ENCODE data around the gene SKA1. TPM values are rescaled to one million over a fixed set of nuclear protein-coding genes. Genes with fewer than 3 reads are reported as not detected.
A peak's percentile ranks its signal among the peaks of the same experiment; 100 is the strongest.
"Not testable (repeated sequence)": the region's sequence is repeated elsewhere in the genome, so short reads cannot be mapped to it uniquely, and the experiment has no call there.

SKA1 gene
- total RNA-seq, 1 donor: 0.73 TPM

DNA sequence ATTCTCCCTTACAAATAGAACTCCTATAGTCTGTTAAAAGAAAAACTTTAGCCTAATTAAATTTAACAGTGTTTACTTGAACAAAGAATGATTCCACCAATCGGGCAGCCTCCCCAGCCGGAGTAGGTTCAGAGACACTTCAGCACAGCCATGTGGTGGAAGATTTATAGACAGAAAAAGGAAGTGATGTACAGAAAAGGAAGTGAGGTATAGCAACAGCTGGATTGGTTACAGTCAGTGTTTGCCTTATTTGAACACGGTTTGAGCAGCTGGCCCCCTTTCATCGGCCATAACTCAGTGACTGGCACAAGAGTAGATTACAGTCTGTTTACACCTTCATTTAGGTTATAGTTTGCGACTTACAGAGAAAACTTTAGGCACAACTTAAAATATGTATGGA lies 2.1 kb upstream of the SKA1 start:
- H3K4me3 ChIP-seq (ENCODE audit: low read length): no peak overlapping the region
- H3K9me3 ChIP-seq (ENCODE audit: low read depth, low read length): peaks cover 16% of the 10 kb centered on the region
- peaks cover 14% of the 10 kb centered on the region for H3K4me1 ChIP-seq (ENCODE audit: insufficient read depth, low read length)
- peaks cover 10% of the 10 kb centered on the region for H3K27me3 ChIP-seq (ENCODE audit: insufficient read depth, low read length)

DNA sequence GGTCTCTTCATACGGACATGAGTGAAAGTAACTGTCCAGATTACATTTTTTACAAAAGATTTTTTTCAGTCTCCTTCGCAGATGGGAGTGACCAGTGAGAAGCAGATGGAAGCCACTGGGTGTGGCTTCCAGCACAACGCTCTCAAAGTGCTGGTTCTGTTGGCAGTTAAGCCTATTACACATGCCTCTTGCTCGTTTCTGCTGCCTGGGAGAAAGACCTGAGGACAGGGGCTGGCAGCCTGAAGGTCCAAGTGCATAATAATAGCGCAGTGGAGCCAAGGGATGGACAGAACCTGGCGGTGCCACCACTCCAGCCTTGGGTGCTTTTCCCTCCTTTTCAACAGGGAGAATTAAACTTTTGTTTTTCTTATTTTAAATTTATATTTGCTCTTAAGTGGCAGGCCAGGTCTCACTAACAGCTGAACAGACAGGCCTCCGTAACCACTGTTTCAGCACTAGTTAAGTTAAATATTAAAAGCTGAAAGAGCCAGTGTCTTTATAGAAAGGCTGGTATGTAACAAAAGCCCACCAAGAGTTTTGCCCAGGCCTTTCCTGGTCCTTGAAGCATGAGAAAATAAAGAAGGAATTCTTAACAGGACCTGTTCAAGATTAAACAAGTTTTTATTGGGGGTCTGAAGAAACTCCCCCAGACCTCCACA lies 1.2 kb upstream of the SKA1 start:
- Histone ChIP-seq H3K4me3 (ENCODE audit: low read length) (no peak overlapping the region), H3K4me1 (ENCODE audit: insufficient read depth, low read length) (peaks cover 14% of the 10 kb centered on the region), H3K27me3 (ENCODE audit: insufficient read depth, low read length) (peaks cover 10% of the 10 kb centered on the region), H3K9me3 (ENCODE audit: low read depth, low read length) (peaks cover 16% of the 10 kb centered on the region)

DNA sequence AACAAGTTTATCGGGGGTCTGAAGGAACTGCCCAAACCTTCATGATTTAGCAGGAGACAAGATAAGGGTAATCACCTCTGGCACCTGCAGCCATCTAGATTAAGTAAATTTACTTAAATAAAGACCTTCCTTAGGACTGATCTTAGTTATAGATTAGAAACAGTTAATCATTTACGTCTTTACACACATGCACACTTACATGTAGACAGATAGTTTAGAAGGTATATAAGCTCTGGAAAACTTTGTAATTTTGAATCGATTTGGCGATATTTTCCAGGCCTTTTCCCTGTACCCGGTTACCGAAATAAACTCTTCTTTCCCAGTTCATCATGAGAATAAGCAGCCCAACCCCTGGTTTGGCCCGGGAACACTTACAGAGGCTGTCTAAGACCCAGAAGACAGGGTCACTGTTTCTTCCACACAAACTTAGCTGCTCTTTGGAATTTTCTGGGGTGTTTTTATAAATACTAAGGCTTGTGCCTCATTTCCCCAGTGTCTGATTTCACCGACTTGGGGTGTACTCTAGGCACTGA lies 560 bp upstream of the SKA1 start:
- peak overlapping the region; percentile 53 for H3K4me3 ChIP-seq (ENCODE audit: low read length)

DNA sequence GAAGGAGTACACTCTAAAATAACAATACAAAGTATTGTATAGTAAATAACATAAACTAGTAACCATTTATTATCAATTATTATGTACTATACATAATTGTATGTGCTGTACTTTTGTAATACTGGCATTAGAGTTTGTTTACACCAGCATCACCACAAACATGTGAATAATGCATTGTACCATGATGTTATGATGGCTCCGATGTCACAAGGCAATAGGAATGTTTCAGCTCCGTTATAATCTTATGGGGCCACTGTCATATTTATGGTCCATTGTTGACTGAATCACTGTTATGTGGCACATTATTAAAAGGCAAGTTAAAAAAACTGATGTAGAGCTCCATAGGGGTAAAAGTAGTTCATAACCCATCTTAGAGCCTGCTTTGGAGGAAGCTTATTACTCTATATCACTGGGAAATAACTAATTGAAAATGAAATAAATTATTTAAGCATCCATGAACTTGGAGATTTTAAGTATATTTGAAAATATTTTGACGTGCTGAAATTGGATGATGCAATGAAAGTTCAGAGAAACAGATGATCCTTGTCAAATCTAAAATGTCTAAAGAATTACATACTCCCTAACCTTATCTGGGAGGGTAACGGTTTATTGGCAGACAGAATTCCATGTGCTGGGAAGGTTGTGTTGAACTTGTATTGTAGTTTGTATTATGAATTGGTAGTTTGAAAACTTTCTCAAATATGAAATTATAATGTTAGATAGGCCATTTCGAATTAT lies 2.4 kb downstream of the SKA1 start:
- Histone ChIP-seq H3K4me3 (ENCODE audit: low read length) (no peak overlapping the region), H3K9me3 (ENCODE audit: low read depth, low read length) (no peaks in the 10 kb centered on the region), H3K27me3 (ENCODE audit: insufficient read depth, low read length) (no peaks in the 10 kb centered on the region), H3K4me1 (ENCODE audit: insufficient read depth, low read length) (peaks cover 14% of the 10 kb centered on the region)

More for the DNA sequence above, 560 bp upstream of the SKA1 start:
- H3K27me3 ChIP-seq (ENCODE audit: insufficient read depth, low read length): peaks cover 10% of the 10 kb centered on the region
- peaks cover 12% of the 10 kb centered on the region for H3K9me3 ChIP-seq (ENCODE audit: low read depth, low read length)
- H3K4me1 ChIP-seq (ENCODE audit: insufficient read depth, low read length): peaks cover 14% of the 10 kb centered on the region

DNA sequence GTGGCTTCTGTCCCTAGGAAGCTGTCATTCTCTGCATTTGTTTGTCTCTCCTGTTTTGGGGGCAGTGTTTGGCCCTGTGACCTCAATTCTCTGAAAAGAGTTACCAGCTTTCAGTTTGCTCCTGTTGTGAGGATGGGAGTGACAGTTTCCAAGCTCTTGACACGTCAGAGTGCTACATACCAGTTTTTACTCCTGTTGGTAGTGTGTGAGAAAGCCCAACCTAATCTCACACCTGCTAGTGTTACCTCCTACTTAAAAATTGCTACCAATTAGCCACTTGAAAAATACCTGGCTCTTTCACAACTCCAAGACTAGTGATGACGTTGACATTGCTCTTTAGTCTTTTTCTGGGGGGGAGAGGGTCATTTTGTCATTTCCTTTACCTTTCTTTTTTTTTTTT lies 14.1 kb downstream of the SKA1 start:
- no peaks in the 10 kb centered on the region for H3K9me3 ChIP-seq (ENCODE audit: low read depth, low read length)
- no peaks in the 10 kb centered on the region for H3K4me1 ChIP-seq (ENCODE audit: insufficient read depth, low read length)
- H3K27me3 ChIP-seq (ENCODE audit: insufficient read depth, low read length): no peaks in the 10 kb centered on the region
- H3K4me3 ChIP-seq (ENCODE audit: low read length): no peak overlapping the region

DNA sequence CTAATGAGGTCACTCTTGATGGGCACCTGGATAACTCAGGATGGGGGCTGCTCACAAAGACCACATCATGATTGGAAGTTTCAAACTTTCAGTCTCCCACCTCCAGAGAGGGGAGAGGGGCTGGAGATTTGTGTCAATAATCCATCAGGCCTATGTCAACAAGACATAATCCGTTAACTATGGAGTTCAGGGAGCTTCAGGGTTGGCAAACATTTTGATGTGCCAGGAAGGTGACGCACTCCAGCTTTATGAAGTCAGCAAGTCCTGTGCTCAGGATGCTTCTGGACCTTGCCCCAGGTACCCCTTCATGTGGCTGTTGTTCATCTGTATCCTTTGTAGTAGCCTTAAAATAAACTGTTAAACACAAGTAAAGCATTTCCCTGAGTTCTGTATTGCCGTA lies 19.0 kb downstream of the SKA1 start:
- Histone ChIP-seq H3K9me3 (ENCODE audit: low read depth, low read length) (no peaks in the 10 kb centered on the region), H3K27me3 (ENCODE audit: insufficient read depth, low read length) (peaks cover 4% of the 10 kb centered on the region), H3K4me3 (ENCODE audit: low read length) (no peak overlapping the region), H3K4me1 (ENCODE audit: insufficient read depth, low read length) (no peaks in the 10 kb centered on the region)

DNA sequence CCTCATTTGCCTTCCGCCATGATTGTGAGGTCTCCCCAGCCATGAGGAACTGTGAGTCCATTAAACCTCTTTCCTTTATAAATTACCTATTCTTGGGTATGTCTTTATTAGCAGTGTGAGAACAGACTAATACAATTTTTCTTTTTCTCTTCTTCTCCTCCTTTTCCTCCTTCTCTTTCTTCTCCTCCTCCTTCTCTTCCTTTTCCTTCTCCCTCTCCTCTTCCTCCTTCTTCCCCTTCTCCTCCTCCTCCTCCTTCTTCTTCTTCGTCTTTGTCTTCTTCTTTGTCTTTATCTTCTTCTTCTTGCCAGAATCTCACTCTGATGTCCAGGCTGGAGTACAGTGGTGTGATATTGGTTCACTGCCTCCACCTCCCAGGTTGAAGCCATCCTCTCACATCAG lies 20.2 kb downstream of the SKA1 start:
- no peaks in the 10 kb centered on the region for H3K4me1 ChIP-seq (ENCODE audit: insufficient read depth, low read length)
- H3K9me3 ChIP-seq (ENCODE audit: low read depth, low read length): no peaks in the 10 kb centered on the region
- H3K4me3 ChIP-seq (ENCODE audit: low read length): no peak overlapping the region
- H3K27me3 ChIP-seq (ENCODE audit: insufficient read depth, low read length): peaks cover 12% of the 10 kb centered on the region

DNA sequence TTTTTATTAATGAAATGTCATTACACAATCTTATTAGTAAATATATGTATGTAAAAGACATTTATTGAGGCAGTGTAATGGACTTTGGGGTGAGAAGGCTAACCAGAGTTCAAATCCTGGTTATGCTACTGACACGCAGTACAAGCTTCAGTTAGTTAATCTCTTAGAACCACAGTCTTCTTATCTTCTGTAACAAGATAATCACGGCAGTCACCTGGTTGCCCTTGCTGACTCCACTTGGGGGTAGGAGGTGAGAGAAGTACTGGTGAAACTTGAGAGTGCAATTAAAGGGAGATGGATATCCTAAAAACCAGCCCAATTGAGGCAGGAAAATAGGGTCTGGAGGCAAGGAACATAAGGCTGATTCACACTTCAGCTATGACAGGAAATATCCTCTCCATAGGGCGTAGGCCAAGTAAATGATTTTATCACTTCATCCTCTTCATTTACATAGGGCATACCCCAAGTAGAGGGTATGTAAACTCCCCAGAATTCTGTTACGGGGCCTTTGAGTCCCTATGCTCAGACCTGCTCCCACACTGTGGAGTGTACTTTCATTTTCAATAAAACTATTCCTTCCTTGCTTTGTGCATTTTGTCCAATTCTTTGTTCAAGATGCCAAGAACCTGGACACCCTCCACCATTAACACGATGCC lies 21.3 kb downstream of the SKA1 start:
- Histone ChIP-seq H3K4me3 (ENCODE audit: low read length) (no peak overlapping the region), H3K27me3 (ENCODE audit: insufficient read depth, low read length) (peaks cover 16% of the 10 kb centered on the region), H3K9me3 (ENCODE audit: low read depth, low read length) (no peaks in the 10 kb centered on the region), H3K4me1 (ENCODE audit: insufficient read depth, low read length) (no peaks in the 10 kb centered on the region)

DNA sequence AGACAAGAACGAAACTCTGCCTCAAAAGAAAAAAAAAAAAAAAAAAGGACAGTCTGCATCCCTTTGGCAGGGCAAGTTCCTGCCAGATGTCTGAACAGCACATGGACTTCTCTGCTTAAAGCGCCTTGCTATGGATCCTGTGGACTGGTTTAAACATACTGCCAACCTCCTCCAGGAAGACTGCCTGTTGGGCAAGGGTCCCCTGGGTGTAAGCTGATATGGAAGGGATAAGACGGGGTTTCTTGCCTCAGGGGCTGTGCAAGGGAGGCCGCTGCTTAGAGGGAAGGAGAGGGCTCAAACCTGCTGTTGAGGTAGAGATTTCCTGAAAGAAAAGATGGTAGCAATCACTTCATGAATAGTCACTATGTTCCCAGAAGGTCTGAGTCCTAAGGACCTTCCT lies 22.2 kb downstream of the SKA1 start:
- no peaks in the 10 kb centered on the region for H3K4me1 ChIP-seq (ENCODE audit: insufficient read depth, low read length)
- no peaks in the 10 kb centered on the region for H3K9me3 ChIP-seq (ENCODE audit: low read depth, low read length)
- H3K4me3 ChIP-seq (ENCODE audit: low read length): no peak overlapping the region
- peaks cover 17% of the 10 kb centered on the region for H3K27me3 ChIP-seq (ENCODE audit: insufficient read depth, low read length)

DNA sequence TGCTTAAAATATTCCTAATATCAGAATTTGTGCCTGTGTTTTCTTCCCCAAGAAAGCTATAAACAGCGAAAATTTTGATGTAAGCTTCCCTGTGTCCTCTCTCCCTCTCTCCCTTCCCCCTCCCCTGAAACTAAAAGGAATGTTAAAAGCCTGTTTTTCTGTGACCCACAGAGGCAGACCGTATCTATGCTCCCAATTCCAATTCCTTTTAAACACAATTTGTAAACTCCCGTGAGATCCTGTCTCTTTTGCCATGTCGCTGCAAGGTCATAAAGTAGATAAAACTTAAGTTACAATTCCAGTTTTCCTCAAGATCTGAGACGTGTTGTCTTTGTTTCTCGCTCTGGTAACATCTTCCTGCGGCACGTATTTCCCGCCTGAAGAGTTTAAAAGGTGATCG lies 23.3 kb downstream of the SKA1 start:
- no peak overlapping the region for H3K4me3 ChIP-seq (ENCODE audit: low read length)
- H3K27me3 ChIP-seq (ENCODE audit: insufficient read depth, low read length): peaks cover 27% of the 10 kb centered on the region
- no peaks in the 10 kb centered on the region for H3K9me3 ChIP-seq (ENCODE audit: low read depth, low read length)
- H3K4me1 ChIP-seq (ENCODE audit: insufficient read depth, low read length): no peaks in the 10 kb centered on the region

DNA sequence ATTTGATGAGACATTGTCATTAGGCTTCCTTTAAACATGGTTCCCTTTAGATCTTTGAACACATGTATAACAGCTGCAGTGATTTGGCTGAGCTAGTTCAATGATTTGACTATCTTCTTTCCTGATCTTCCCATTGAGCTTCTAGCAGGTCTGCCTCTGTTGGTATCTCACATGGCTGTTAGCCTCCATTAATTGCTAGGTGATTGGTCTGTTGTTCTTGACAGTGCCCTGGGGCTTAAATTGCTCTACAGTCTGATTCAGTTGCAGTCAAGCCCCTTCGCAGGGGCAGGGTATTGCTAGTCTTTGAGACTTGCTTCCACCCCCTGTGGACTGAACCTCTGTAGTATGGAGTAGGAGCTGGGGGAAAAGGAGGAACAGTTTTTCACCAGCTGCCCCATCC lies 24.1 kb downstream of the SKA1 start:
- Histone ChIP-seq H3K27me3 (ENCODE audit: insufficient read depth, low read length) (peaks cover 28% of the 10 kb centered on the region), H3K4me3 (ENCODE audit: low read length) (no peak overlapping the region), H3K9me3 (ENCODE audit: low read depth, low read length) (no peaks in the 10 kb centered on the region), H3K4me1 (ENCODE audit: insufficient read depth, low read length) (no peaks in the 10 kb centered on the region)

DNA sequence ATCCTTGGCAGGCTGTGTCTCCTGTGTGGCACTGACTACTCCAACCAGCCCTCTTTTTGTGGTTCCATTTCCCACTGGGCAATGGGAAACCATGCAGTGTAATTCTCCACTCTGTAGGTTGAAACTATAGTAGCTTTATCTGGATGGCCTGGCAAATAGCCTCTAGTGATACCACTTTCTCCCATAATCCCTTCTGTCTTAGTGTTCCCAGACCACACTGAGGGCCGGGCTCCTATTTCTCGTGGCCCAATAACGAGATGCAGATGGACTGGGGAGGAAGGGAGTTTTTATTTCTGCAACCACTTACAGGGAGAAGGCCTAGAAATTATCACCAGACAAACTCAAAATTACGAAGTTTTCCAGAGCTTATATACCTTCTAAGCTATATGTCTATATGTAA lies 24.7 kb downstream of the SKA1 start:
- Histone ChIP-seq H3K27me3 (ENCODE audit: insufficient read depth, low read length) (peaks cover 29% of the 10 kb centered on the region), H3K4me1 (ENCODE audit: insufficient read depth, low read length) (no peaks in the 10 kb centered on the region), H3K4me3 (ENCODE audit: low read length) (no peak overlapping the region), H3K9me3 (ENCODE audit: low read depth, low read length) (no peaks in the 10 kb centered on the region)

DNA sequence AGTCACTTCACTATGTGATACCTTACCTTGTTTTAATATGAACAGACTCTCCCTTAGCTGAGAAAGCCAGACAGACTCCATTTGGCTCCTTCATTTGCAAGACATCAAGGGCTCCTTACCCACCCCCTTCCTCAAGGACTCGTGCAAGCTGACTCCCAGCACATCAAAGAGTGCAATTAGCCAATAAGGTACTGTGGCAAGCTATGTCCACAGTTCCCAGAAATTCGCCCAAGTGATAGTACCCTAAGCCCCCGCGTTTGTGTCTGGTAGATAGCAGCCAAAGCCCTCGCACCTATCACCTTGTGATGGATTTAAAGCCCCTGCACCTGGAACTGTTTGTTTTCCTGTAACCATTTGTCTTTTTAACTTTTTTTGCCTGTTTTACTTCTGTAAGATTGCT lies 25.6 kb downstream of the SKA1 start:
- H3K4me1 ChIP-seq (ENCODE audit: insufficient read depth, low read length); H3K9me3 ChIP-seq (ENCODE audit: low read depth, low read length); H3K4me3 ChIP-seq (ENCODE audit: low read length): not testable (repeated sequence)
- H3K27me3 ChIP-seq (ENCODE audit: insufficient read depth, low read length): peaks cover 31% of the 10 kb centered on the region

DNA sequence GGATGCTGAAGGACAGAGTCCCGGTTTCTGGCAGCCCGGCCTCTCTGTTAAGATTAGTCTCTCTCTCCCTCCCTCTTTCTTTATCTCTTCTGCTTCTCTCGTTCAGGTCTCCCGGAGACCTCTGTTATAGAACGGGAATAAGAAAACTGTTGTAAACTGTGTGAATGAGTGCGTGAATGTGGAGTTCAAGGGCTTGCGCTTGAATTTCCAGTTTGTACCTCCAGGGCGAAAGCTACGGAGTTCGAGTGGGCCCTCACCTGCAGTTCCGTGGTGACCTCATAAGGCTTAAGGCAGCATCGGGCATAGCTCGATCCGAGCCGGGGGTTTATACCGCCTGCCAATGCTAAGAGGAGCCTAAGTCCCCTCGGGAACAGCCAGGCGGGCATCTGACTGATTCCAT lies 26.4 kb downstream of the SKA1 start:
- no peaks in the 10 kb centered on the region for H3K4me1 ChIP-seq (ENCODE audit: insufficient read depth, low read length)
- H3K9me3 ChIP-seq (ENCODE audit: low read depth, low read length): no peaks in the 10 kb centered on the region
- H3K4me3 ChIP-seq (ENCODE audit: low read length): no peak overlapping the region
- H3K27me3 ChIP-seq (ENCODE audit: insufficient read depth, low read length): peaks cover 35% of the 10 kb centered on the region

DNA sequence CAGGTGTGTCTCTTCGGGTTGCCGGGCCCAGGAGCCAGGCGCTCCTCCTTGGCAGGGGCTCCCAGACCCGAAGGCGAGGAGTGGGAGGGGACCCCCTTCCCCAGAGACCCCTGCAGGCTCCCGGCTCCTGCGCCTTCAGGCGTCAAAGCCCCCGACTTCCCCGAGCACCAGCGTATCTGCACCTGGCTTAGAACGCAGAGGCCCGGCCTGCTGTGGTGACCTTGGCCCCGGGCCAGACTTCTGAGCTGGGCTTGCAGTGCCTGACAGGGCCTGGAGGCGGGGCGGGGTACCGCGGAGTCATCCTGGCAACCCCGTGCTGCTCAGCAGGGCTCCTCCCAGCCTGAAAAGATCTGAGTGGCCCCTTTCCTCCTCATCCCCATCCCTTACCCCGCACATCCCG lies 27.0 kb downstream of the SKA1 start:
- Histone ChIP-seq H3K9me3 (ENCODE audit: low read depth, low read length) (no peaks in the 10 kb centered on the region), H3K4me1 (ENCODE audit: insufficient read depth, low read length) (no peaks in the 10 kb centered on the region), H3K27me3 (ENCODE audit: insufficient read depth, low read length) (peaks cover 35% of the 10 kb centered on the region), H3K4me3 (ENCODE audit: low read length) (no peak overlapping the region)
